Measurements from ENCODE around the gene NHEJ1. TPM values are rescaled to one million over a fixed set of nuclear protein-coding genes. Genes with fewer than 3 reads are reported as not detected.

Gene NHEJ1
- total and polyA plus RNA-seq, 2 donors = 8.3 to 12.3 TPM

DNA sequence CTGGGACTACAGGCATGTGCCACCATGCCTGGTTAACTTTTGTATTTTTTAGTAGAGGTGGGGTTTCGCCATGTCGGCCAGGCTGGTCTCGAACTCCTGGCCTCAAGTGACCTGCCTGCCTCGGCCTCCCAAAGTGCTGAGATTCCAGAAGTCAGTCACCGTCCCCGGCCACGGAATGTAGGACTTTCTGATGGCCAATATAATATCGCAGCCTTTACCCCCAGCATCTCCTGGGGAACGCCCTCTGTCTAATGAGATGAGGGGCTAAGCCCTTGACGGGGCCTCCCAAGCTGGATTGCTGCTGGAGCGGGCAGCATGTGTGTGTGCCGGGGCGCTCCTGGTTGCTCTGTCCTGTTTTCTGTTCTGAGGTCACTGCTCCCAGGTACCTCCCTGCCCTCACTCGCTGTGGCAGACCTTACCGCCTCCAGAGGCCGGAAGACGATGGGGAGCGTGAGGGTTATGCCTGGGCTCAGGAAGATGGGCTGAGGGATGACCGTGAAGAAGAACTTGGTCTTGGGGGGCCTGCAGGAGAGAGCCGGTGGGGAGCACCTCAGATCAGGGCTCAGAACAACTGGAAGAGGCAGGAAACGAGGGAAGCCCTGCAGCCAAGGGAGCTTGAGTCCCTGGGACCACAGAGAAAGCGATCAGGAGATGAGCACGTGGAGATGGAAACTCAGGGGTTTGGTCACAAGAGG lies 128.4 kb downstream of the NHEJ1 start:
- DNase-seq (ENCODE audit: low read depth in 6 of 9, low spot score in 9 of 9) = no peak
- 92% methylated on average over 23 of the region's 23 CpGs for WGBS
- Histone ChIP-seq H3K27me3 (ENCODE audit: control insufficient read depth in 2 of 2, insufficient read depth in 1 of 2, low read length in 1 of 2) (peaks cover 0 to 36% of the 10 kb centered on the region in 2 donors), H3K36me3 (ENCODE audit: control insufficient read depth in 2 of 2, insufficient read depth in 2 of 2, low read length in 1 of 2) (no peaks in the 10 kb centered on the region), H3K27ac (ENCODE audit: low read depth in 1 of 2, low read length in 1 of 2) (no peak overlapping the region), H3K9me3 (ENCODE audit: control insufficient read depth in 2 of 2, insufficient read depth in 1 of 2, low read length in 1 of 2) (peaks cover 0 to 3% of the 10 kb centered on the region in 2 donors), H3K4me1 (ENCODE audit: control insufficient read depth in 2 of 2, insufficient read depth in 2 of 2, low read length in 2 of 2) (no peaks in the 10 kb centered on the region), H3K4me3 (ENCODE audit: low read length in 2 of 2) (no peak overlapping the region)

DNA sequence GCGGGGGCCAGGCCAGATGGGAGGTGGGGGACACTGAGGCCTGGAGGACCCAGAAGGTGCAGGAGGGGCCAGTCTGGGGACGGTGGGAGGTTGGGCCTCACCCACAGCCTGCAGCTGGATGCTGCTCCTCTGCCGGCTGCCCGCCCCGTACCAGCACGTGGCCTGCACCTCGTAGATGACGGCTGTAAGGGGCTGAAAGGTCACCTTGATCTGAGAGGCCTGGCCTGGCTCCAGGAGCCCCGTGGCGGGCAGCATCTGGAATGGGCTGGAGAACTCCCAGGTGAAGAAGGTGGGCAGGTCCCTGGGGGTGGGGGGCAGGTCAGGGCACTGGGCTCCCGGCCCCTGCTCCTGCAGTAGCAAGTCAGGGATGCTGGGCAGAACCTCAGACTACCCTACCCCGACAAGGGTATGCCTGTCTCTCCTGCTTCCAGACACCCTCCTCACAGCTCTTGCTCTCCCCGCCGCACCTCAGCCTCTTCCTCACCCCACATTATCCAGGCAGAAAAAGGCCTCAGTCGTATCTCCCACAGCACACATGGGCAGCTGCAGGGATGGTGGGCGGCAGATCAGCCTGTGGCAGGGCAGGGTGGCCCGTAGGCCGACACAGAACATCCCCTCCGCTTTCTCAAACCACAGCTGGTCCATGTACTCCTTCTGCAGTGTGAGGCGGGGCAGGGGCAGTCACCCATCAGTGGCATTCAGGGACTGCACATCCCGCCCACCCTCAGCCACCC lies 129.4 kb downstream of the NHEJ1 start:
- no peak overlapping the region for H3K27ac ChIP-seq (ENCODE audit: low read depth in 1 of 2, low read length in 1 of 2)
- no peak overlapping the region for H3K4me3 ChIP-seq (ENCODE audit: low read length in 2 of 2)
- WGBS = 93% methylated on average over 21 of the region's 21 CpGs
- peaks cover 0 to 3% of the 10 kb centered on the region in 2 donors for H3K9me3 ChIP-seq (ENCODE audit: control insufficient read depth in 2 of 2, insufficient read depth in 1 of 2, low read length in 1 of 2)
- DNase-seq (ENCODE audit: low read depth in 6 of 9, low spot score in 9 of 9) = no peak
- H3K36me3 ChIP-seq (ENCODE audit: control insufficient read depth in 2 of 2, insufficient read depth in 2 of 2, low read length in 1 of 2) = no peaks in the 10 kb centered on the region
- peaks cover 0 to 40% of the 10 kb centered on the region in 2 donors for H3K27me3 ChIP-seq (ENCODE audit: control insufficient read depth in 2 of 2, insufficient read depth in 1 of 2, low read length in 1 of 2)
- no peaks in the 10 kb centered on the region for H3K4me1 ChIP-seq (ENCODE audit: control insufficient read depth in 2 of 2, insufficient read depth in 2 of 2, low read length in 2 of 2)

DNA sequence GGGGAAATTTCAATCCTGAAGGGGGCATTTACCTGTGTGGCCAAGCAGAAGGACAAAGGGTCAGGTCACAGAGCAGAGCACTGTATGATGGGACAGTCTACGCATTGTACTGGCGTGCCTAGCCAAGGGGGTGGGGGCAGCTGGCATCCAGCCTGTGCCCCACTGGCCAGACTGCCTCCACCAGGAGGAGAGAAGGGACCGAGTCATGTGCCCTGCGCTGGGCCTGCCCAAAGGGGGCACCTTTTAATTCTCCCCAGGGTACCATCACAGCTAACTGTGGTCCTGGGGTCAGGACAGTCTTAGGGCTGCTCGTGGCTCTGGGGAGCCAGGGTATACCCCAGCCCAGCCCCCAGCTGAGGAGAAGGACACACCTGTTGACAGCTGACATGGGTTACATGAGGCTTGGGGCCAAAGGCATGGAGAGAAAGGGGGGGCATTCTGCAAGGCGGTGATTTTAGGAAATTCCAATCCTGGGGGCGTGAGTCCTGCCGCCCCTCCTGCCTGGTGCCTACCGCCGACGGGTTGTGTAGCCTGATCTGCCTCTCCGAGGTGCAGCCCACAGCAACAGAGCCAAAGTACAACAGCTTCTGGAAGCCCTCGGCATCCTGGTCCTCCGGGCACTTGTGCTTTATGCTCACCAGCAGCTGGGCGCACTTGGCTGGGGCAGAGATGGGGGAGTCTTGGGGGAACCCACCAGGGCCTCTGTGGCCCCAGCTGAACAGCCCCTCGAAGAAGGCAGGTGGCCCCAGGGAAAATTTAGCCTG lies 130.3 kb downstream of the NHEJ1 start:
- no peaks in the 10 kb centered on the region for H3K9me3 ChIP-seq (ENCODE audit: control insufficient read depth in 2 of 2, insufficient read depth in 1 of 2, low read length in 1 of 2)
- no peaks in the 10 kb centered on the region for H3K4me1 ChIP-seq (ENCODE audit: control insufficient read depth in 2 of 2, insufficient read depth in 2 of 2, low read length in 2 of 2)
- no peaks in the 10 kb centered on the region for H3K36me3 ChIP-seq (ENCODE audit: control insufficient read depth in 2 of 2, insufficient read depth in 2 of 2, low read length in 1 of 2)
- H3K4me3 ChIP-seq (ENCODE audit: low read length in 2 of 2) = no peak overlapping the region
- no peak for DNase-seq (ENCODE audit: low read depth in 6 of 9, low spot score in 9 of 9)
- H3K27me3 ChIP-seq (ENCODE audit: control insufficient read depth in 2 of 2, insufficient read depth in 1 of 2, low read length in 1 of 2) = peaks cover 0 to 37% of the 10 kb centered on the region in 2 donors
- 90% methylated on average over 16 of the region's 16 CpGs for WGBS
- H3K27ac ChIP-seq (ENCODE audit: low read depth in 1 of 2, low read length in 1 of 2) = no peak overlapping the region

DNA sequence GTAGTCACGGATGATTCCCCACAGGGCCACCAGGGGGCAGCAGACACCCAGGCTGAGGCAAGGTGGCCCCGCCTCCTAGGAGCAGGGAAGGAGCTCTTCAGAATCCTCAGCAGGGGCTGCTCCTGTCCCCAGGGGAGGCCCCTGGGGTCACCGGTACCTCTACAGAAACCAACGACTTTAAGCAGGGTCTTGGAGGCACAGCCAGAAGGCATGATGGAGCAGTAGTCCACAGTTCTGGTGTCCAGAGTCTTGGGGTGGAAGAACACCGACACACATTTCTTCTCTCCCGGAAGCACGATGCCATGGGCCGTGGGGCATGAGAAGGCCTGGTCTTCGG lies 130.8 kb downstream of the NHEJ1 start:
- H3K27me3 ChIP-seq (ENCODE audit: control insufficient read depth in 2 of 2, insufficient read depth in 1 of 2, low read length in 1 of 2) = peaks cover 0 to 39% of the 10 kb centered on the region in 2 donors
- no peaks in the 10 kb centered on the region for H3K9me3 ChIP-seq (ENCODE audit: control insufficient read depth in 2 of 2, insufficient read depth in 1 of 2, low read length in 1 of 2)
- WGBS = 52% methylated on average over 9 of the region's 9 CpGs
- H3K36me3 ChIP-seq (ENCODE audit: control insufficient read depth in 2 of 2, insufficient read depth in 2 of 2, low read length in 1 of 2) = no peaks in the 10 kb centered on the region
- no peaks in the 10 kb centered on the region for H3K4me1 ChIP-seq (ENCODE audit: control insufficient read depth in 2 of 2, insufficient read depth in 2 of 2, low read length in 2 of 2)
- no peak overlapping the region for H3K4me3 ChIP-seq (ENCODE audit: low read length in 2 of 2)
- peak; percentile 27 to 76 (median 55) for DNase-seq (ENCODE audit: low read depth in 6 of 9, low spot score in 9 of 9)
- no peak overlapping the region for H3K27ac ChIP-seq (ENCODE audit: low read depth in 1 of 2, low read length in 1 of 2)

DNA sequence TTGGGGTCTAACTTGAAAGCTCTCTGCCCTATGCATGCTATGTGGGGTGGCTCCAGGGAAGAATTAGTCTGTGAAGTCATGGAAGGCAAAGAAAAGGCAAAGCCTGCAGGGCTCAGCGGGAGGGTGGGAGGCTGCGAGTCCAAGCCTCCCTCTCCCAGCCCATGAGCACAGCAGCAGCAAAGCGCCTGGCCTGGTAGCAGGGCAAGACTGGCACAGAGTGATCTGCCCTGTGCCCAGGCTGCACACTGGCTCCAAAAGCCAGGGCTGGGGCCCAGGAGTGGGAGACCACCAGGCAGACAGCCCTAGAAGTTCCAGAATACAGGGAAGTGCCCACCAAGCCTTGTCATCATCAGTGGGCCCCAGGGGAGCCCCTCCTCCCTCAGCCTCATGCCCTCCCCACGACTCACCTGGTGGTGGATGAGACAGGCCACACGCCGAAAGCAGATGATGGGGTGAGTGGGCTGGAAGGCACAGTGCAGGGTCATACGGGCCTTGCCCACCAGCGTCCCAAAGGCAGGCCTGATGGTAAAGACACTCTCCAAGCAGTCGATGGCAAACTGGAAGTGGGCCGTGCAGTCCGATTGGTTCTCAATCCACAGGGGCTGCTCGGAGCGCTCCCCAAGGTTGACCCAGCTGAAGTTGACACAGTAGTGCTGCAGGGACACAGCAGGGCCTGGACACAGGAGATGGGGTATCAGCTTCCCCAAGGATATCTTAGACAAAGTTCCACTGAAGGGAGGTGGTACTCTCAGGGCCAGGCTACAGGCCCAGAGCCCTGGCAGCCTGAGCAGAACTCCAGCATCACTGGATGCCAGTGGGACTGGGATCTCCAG lies 131.4 kb downstream of the NHEJ1 start:
- WGBS = 85% methylated on average over 13 of the region's 13 CpGs
- Histone ChIP-seq H3K27me3 (ENCODE audit: control insufficient read depth in 2 of 2, insufficient read depth in 1 of 2, low read length in 1 of 2) (peaks cover 0 to 39% of the 10 kb centered on the region in 2 donors), H3K4me1 (ENCODE audit: control insufficient read depth in 2 of 2, insufficient read depth in 2 of 2, low read length in 2 of 2) (no peaks in the 10 kb centered on the region), H3K27ac (ENCODE audit: low read depth in 1 of 2, low read length in 1 of 2) (no peak overlapping the region), H3K36me3 (ENCODE audit: control insufficient read depth in 2 of 2, insufficient read depth in 2 of 2, low read length in 1 of 2) (no peaks in the 10 kb centered on the region), H3K4me3 (ENCODE audit: low read length in 2 of 2) (no peak overlapping the region), H3K9me3 (ENCODE audit: control insufficient read depth in 2 of 2, insufficient read depth in 1 of 2, low read length in 1 of 2) (no peaks in the 10 kb centered on the region)
- no peak for DNase-seq (ENCODE audit: low read depth in 6 of 9, low spot score in 9 of 9)

DNA sequence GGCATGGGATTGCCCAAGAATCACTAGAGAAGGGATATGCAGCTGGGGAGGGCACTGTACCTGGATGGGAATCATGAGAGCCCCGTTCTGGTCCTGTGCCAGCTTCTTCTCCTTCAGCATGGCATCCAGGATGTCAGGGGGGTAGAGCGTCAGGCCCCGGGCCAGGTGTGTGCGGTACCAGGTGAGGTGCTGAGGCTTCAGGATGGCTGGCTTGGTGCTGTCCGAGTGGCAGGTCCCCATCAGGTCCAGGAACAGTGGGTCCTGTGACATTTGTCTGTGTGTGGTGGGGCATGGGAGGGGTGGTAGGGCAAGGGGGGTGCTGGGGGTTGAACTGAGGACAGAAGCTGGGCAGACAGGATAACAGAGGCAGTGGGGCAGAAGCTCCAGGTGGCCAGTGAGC lies 132.5 kb downstream of the NHEJ1 start:
- Histone ChIP-seq H3K4me3 (ENCODE audit: low read length in 2 of 2) (no peak overlapping the region), H3K36me3 (ENCODE audit: control insufficient read depth in 2 of 2, insufficient read depth in 2 of 2, low read length in 1 of 2) (no peaks in the 10 kb centered on the region), H3K4me1 (ENCODE audit: control insufficient read depth in 2 of 2, insufficient read depth in 2 of 2, low read length in 2 of 2) (no peaks in the 10 kb centered on the region), H3K27ac (ENCODE audit: low read depth in 1 of 2, low read length in 1 of 2) (no peak overlapping the region), H3K27me3 (ENCODE audit: control insufficient read depth in 2 of 2, insufficient read depth in 1 of 2, low read length in 1 of 2) (peaks cover 0 to 43% of the 10 kb centered on the region in 2 donors), H3K9me3 (ENCODE audit: control insufficient read depth in 2 of 2, insufficient read depth in 1 of 2, low read length in 1 of 2) (no peaks in the 10 kb centered on the region)
- DNase-seq (ENCODE audit: low read depth in 6 of 9, low spot score in 9 of 9) = no peak
- WGBS = 80% methylated on average over 5 of the region's 5 CpGs

DNA sequence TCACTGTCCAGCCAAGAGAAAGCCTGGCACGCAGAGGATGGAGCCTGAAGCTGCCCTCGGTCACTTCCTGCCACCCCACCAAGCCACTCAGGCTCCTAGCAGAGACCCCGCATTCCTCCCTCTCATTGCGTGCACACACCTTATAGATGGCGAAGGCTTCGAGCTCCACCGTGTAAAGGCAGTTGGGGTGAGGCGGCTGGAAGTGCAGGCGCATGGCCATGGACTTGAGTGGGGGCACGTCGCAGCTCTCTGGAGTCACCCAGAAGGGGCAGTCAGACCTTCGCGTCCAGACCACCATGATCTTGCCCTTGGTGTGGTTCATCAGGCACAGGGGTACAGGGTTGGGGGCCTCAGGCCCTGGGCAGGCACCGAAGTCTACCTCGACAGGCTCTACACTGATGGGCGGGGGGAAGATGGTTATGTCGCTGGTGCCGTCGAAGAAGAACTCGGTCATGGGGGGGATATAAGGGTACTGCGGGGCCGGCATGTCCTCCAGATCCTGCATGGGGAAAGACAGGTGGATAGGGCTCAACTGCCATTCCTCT lies 133.0 kb downstream of the NHEJ1 start:
- Histone ChIP-seq H3K27me3 (ENCODE audit: control insufficient read depth in 2 of 2, insufficient read depth in 1 of 2, low read length in 1 of 2) (peaks cover 0 to 43% of the 10 kb centered on the region in 2 donors), H3K4me1 (ENCODE audit: control insufficient read depth in 2 of 2, insufficient read depth in 2 of 2, low read length in 2 of 2) (no peaks in the 10 kb centered on the region), H3K9me3 (ENCODE audit: control insufficient read depth in 2 of 2, insufficient read depth in 1 of 2, low read length in 1 of 2) (no peaks in the 10 kb centered on the region), H3K4me3 (ENCODE audit: low read length in 2 of 2) (no peak overlapping the region), H3K36me3 (ENCODE audit: control insufficient read depth in 2 of 2, insufficient read depth in 2 of 2, low read length in 1 of 2) (no peaks in the 10 kb centered on the region), H3K27ac (ENCODE audit: low read depth in 1 of 2, low read length in 1 of 2) (no peak overlapping the region)
- 95% methylated on average over 22 of the region's 22 CpGs for WGBS
- no peak for DNase-seq (ENCODE audit: low read depth in 6 of 9, low spot score in 9 of 9)

DNA sequence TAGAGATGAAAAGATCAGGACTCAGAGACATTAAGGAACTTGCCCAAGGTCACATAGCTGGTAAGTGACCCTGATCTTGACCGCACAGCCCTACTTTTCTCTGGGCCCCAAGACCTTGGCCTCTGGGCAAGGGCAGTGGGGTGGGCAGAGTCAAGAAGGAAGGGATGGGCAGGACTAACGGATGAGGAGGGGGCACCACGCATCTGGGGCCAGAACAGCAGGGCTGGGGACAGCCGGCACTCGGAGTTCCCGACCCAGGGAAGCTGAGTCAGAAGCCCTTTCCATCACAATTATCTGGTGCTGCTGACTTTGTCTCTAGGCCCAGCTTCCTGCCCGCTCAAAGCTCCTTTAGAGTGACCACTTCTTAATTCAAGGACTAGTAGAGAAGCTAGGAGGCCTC lies 133.7 kb downstream of the NHEJ1 start:
- H3K4me3 ChIP-seq (ENCODE audit: low read length in 2 of 2) = no peak overlapping the region
- H3K4me1 ChIP-seq (ENCODE audit: control insufficient read depth in 2 of 2, insufficient read depth in 2 of 2, low read length in 2 of 2) = no peaks in the 10 kb centered on the region
- peaks cover 0 to 38% of the 10 kb centered on the region in 2 donors for H3K27me3 ChIP-seq (ENCODE audit: control insufficient read depth in 2 of 2, insufficient read depth in 1 of 2, low read length in 1 of 2)
- H3K9me3 ChIP-seq (ENCODE audit: control insufficient read depth in 2 of 2, insufficient read depth in 1 of 2, low read length in 1 of 2) = no peaks in the 10 kb centered on the region
- 87% methylated on average over 7 of the region's 7 CpGs for WGBS
- DNase-seq (ENCODE audit: low read depth in 6 of 9, low spot score in 9 of 9) = no peak
- H3K36me3 ChIP-seq (ENCODE audit: control insufficient read depth in 2 of 2, insufficient read depth in 2 of 2, low read length in 1 of 2) = no peaks in the 10 kb centered on the region
- H3K27ac ChIP-seq (ENCODE audit: low read depth in 1 of 2, low read length in 1 of 2) = no peak overlapping the region
